ENCODE data around the gene ARHGAP15.

DNA sequence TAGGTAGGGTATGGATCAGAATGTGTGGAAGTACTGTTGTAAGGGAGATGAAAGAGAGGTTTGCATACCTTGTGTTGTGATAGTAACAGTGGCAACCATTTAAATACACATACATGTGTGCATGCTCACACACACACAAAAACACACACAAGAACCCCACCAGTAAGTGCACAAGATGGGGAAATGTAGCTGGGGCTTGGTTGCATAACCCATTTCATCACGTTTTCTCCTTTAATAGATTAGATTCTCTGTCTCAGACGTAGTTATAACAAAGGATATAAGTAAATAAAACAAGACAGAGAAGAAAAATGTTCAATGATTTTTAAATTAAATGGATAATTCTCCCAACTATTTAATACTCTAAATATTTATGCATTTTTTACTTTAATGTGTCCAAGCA, 13.4 kb downstream of the ARHGAP15 start:
- TF ChIP-seq, protein P1, sequence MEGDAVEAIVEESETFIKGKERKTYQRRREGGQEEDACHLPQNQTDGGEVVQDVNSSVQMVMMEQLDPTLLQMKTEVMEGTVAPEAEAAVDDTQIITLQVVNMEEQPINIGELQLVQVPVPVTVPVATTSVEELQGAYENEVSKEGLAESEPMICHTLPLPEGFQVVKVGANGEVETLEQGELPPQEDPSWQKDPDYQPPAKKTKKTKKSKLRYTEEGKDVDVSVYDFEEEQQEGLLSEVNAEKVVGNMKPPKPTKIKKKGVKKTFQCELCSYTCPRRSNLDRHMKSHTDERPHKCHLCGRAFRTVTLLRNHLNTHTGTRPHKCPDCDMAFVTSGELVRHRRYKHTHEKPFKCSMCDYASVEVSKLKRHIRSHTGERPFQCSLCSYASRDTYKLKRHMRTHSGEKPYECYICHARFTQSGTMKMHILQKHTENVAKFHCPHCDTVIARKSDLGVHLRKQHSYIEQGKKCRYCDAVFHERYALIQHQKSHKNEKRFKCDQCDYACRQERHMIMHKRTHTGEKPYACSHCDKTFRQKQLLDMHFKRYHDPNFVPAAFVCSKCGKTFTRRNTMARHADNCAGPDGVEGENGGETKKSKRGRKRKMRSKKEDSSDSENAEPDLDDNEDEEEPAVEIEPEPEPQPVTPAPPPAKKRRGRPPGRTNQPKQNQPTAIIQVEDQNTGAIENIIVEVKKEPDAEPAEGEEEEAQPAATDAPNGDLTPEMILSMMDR (IDR thresholded peaks at IDR 0.05), result no peak
- TF ChIP-seq POLR2AphosphoS5 (IDR thresholded peaks at IDR 0.05; ENCODE audit: low read depth, low read length) (no peak), SIN3A (IDR thresholded peaks at IDR 0.05; ENCODE audit: borderline replicate concordance, insufficient read depth, low read depth, low read length) (no peak)
- TF ChIP-seq, protein P2, sequence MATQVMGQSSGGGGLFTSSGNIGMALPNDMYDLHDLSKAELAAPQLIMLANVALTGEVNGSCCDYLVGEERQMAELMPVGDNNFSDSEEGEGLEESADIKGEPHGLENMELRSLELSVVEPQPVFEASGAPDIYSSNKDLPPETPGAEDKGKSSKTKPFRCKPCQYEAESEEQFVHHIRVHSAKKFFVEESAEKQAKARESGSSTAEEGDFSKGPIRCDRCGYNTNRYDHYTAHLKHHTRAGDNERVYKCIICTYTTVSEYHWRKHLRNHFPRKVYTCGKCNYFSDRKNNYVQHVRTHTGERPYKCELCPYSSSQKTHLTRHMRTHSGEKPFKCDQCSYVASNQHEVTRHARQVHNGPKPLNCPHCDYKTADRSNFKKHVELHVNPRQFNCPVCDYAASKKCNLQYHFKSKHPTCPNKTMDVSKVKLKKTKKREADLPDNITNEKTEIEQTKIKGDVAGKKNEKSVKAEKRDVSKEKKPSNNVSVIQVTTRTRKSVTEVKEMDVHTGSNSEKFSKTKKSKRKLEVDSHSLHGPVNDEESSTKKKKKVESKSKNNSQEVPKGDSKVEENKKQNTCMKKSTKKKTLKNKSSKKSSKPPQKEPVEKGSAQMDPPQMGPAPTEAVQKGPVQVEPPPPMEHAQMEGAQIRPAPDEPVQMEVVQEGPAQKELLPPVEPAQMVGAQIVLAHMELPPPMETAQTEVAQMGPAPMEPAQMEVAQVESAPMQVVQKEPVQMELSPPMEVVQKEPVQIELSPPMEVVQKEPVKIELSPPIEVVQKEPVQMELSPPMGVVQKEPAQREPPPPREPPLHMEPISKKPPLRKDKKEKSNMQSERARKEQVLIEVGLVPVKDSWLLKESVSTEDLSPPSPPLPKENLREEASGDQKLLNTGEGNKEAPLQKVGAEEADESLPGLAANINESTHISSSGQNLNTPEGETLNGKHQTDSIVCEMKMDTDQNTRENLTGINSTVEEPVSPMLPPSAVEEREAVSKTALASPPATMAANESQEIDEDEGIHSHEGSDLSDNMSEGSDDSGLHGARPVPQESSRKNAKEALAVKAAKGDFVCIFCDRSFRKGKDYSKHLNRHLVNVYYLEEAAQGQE (IDR thresholded peaks at IDR 0.05; ENCODE audit: insufficient read depth in 1 of 2, low read depth in 2 of 2, low read length in 1 of 2), result no peak
